GM12878 (cell line): ENCODE results near the gene F10. TPM values are rescaled to one million over a fixed set of nuclear protein-coding genes. Genes with fewer than 3 reads are reported as not detected.

Source experiments
- ATAC-seq: fragments of 200-7000 bp; cut with Tn5 transposase; 3 replicates; pipeline ENCODE4 v1.9.1; 2020; ENCODE audit warnings: mild to moderate bottlenecking, moderate library complexity
- BruUV-seq: library from RNA; stranded (reverse); fragments of 400-500 nt; replicated peaks from 2 replicates; lab custom pipeline; 2021; lab: Mats Ljungman, UMichigan
- CTCF ChIA-PET: fragments of 300-600 bp; sonication (Branson Sonifier 250); formaldehyde crosslinking; extraction: SDS; loops from one replicate; lab custom pipeline; 2021; ENCODE audit warnings: inconsistent platforms; lab: Yijun Ruan, JAX
- POLR2A ChIA-PET: fragments of 350-600 bp; formaldehyde crosslinking; extraction: SDS; loops from one replicate; lab custom pipeline; 2021; ENCODE audit warnings: inconsistent platforms; lab: Charles Lee
- RAD21 ChIA-PET: fragments of 300-600 bp; sonication (Branson Sonifier 250); formaldehyde crosslinking; loops from one replicate; lab custom pipeline; 2023; ENCODE audit warnings: antibody characterized with exemption; ENCODE audit not compliant: unreplicated experiment; lab: Charles Lee
- SMC1A ChIA-PET: fragments of 300-600 bp; sonication (Branson Sonifier 250); formaldehyde crosslinking; loops from one replicate; lab custom pipeline; 2023; ENCODE audit not compliant: unreplicated experiment, uncharacterized antibody; lab: Charles Lee
- DNase-seq: peaks from one replicate; pipeline ENCODE4 v3.0.0-alpha.2; 2011; ENCODE audit warnings: low read depth, low spot score
- FAIRE-seq: peaks from 3 replicates; lab custom pipeline; 2011; peaks lifted over from hg19 to GRCh38; lab: Jason Lieb, UNC
- H2AFZ ChIP-seq: 2 replicates; pipeline ENCODE4 v1.6.0; 2011; ENCODE audit warnings: low read depth, low read length, control low read depth; ENCODE audit not compliant: control insufficient read depth
- H3K27ac ChIP-seq: 2 replicates; pipeline ENCODE4 v1.5.1; 2011; ENCODE audit warnings: control low read depth; ENCODE audit not compliant: control insufficient read depth, insufficient read depth
- H3K27me3 ChIP-seq, 2 experiments: replicated peaks in 1 of 2; 2 replicates each; pipeline versions ENCODE4 v1.6.0 to v1.6.1; 2011; ENCODE audit warnings: low read length in 1 of 2; ENCODE audit not compliant: control insufficient read depth in 2 of 2, insufficient read depth in 2 of 2
- H3K36me3 ChIP-seq, 2 experiments: 2 replicates each; pipeline ENCODE4 v1.5.1; 2011; ENCODE audit warnings: low read length in 1 of 2; ENCODE audit not compliant: control insufficient read depth in 2 of 2, insufficient read depth in 2 of 2
- H3K4me1 ChIP-seq: 2 replicates; pipeline ENCODE4 v1.6.1; 2011; ENCODE audit warnings: mild to moderate bottlenecking, low read length, moderate library complexity, mixed read lengths; ENCODE audit not compliant: control insufficient read depth, insufficient read depth
- H3K4me2 ChIP-seq: 2 replicates; pipeline ENCODE4 v1.6.0; 2011; ENCODE audit warnings: control low read depth; ENCODE audit not compliant: control insufficient read depth, insufficient read depth
- H3K4me3 ChIP-seq: fragments of 200-600 bp; sonication (generic); 2 replicates; pipeline ENCODE4 v1.5.1; 2016
- H3K79me2 ChIP-seq: 2 replicates; pipeline ENCODE4 v1.6.0; 2011; ENCODE audit warnings: low read length; ENCODE audit not compliant: control insufficient read depth, insufficient read depth
- H3K9ac ChIP-seq: 2 replicates; pipeline ENCODE4 v1.8.0; 2011; ENCODE audit warnings: low read length, control low read depth, mixed read lengths; ENCODE audit not compliant: control insufficient read depth, insufficient read depth
- H3K9me3 ChIP-seq: replicated peaks from 3 replicates; pipeline ENCODE4 v1.5.1; 2011; ENCODE audit warnings: mild to moderate bottlenecking, low read length; ENCODE audit not compliant: control insufficient read depth, insufficient read depth
- H4K20me1 ChIP-seq: 2 replicates; pipeline ENCODE4 v1.6.0; 2011; ENCODE audit not compliant: control insufficient read depth, insufficient read depth
- ATF7 ChIP-seq: fragments of 450-650 bp; IDR thresholded peaks from 2 replicates; pipeline ENCODE4 v1.6.1; 2016; ENCODE audit warnings: low read depth, mild to moderate bottlenecking
- HCFC1 ChIP-seq: fragments of 150-350 bp; IDR thresholded peaks from 2 replicates; pipeline ENCODE4 v1.6.1; 2014; ENCODE audit warnings: low read length
- HDAC6 ChIP-seq: fragments of 200-600 bp; sonication (generic); IDR thresholded peaks from one replicate; pipeline ENCODE4 v1.8.0; 2017; ENCODE audit warnings: antibody characterized with exemption; ENCODE audit not compliant: unreplicated experiment
- MEF2A ChIP-seq: IDR thresholded peaks from 2 replicates; pipeline ENCODE4 v1.6.1; 2011; ENCODE audit warnings: low read depth, mild to moderate bottlenecking, low read length, moderate library complexity; ENCODE audit not compliant: insufficient read depth
- MEF2B ChIP-seq: fragments of 450-650 bp; IDR thresholded peaks from 2 replicates; pipeline ENCODE4 v1.6.1; 2018; ENCODE audit warnings: mild to moderate bottlenecking, moderate library complexity; ENCODE audit not compliant: partially characterized antibody, poor library complexity, severe bottlenecking
- MTA2 ChIP-seq: fragments of 450-650 bp; IDR thresholded peaks from 2 replicates; pipeline ENCODE4 v1.6.1; 2016; ENCODE audit warnings: low read depth, mild to moderate bottlenecking, moderate library complexity
- POLR2AphosphoS2 ChIP-seq: IDR thresholded peaks from 2 replicates; pipeline ENCODE4 v1.6.1; 2011; ENCODE audit warnings: low read depth, mild to moderate bottlenecking, low read length, improper control_type of control experiment, moderate library complexity
- POLR2AphosphoS5 ChIP-seq: IDR thresholded peaks from 2 replicates; pipeline ENCODE4 v1.6.1; 2011; ENCODE audit warnings: mild to moderate bottlenecking, low read length, inconsistent platforms
- RFX5 ChIP-seq: IDR thresholded peaks from 2 replicates; pipeline ENCODE4 v1.6.1; 2011; ENCODE audit warnings: low read depth, low read length, improper control_type of control experiment
- SIN3A ChIP-seq: IDR thresholded peaks from 2 replicates; pipeline ENCODE4 v1.6.1; 2012; ENCODE audit warnings: low read depth, low read length, improper control_type of control experiment
- SMAD1 ChIP-seq: fragments of 450-650 bp; IDR thresholded peaks from 2 replicates; pipeline ENCODE4 v1.6.1; 2018; ENCODE audit warnings: mild to moderate bottlenecking, low read depth; ENCODE audit not compliant: partially characterized antibody
- SPI1 ChIP-seq: IDR thresholded peaks from 2 replicates; pipeline ENCODE4 v1.6.1; 2011; ENCODE audit warnings: low read depth, mild to moderate bottlenecking, low read length, moderate library complexity, borderline replicate concordance; ENCODE audit not compliant: insufficient read depth
- SREBF2 ChIP-seq: IDR thresholded peaks from 2 replicates; pipeline ENCODE4 v1.6.1; 2012; ENCODE audit warnings: mild to moderate bottlenecking, low read length
- TBL1XR1 ChIP-seq: IDR thresholded peaks from 2 replicates; pipeline ENCODE4 v1.6.1; 2012; ENCODE audit warnings: low read depth, low read length, improper control_type of control experiment
- TCF3 ChIP-seq: IDR thresholded peaks from 2 replicates; pipeline ENCODE4 v1.6.1; 2012; ENCODE audit warnings: low read depth, mild to moderate bottlenecking, low read length, borderline replicate concordance; ENCODE audit not compliant: insufficient read depth
- YY1 ChIP-seq: IDR thresholded peaks from 2 replicates; pipeline ENCODE4 v1.6.1; 2011; ENCODE audit warnings: low read depth, mild to moderate bottlenecking, low read length
- ZNF217 ChIP-seq: fragments of 450-650 bp; IDR thresholded peaks from 2 replicates; pipeline ENCODE4 v1.6.1; 2017; ENCODE audit warnings: antibody characterized with exemption, mild to moderate bottlenecking
- WGBS: methylation state at CpG from one replicate; pipeline ENCODE4 v1.1.6; 2016; ENCODE audit warnings: low lambda C conversion rate; ENCODE audit not compliant: insufficient replicate concordance, insufficient coverage; ENCODE audit errors: missing lambda C conversion rate; 5-methylcytosine and 5-hydroxymethylcytosine counted together
- in situ Hi-C: fragments of 300-500 bp; cut with MboI; formaldehyde crosslinking; loops from 9 replicates; pipeline ENCODE4 v1.14.3; 2018; ENCODE audit warnings: mixed read lengths
- intact Hi-C: fragments of 100-400 bp; cut with micrococcal nuclease; formaldehyde crosslinking; loops from one replicate; pipeline ENCODE4 v1.14.2; 2022; ENCODE audit not compliant: unreplicated experiment
- polyA plus RNA-seq, 11 experiments: library from polyadenylated mRNA; depleted of rRNA in 4 of 11; unstranded in 6 of 11; stranded (reverse) in 5 of 11; fragments of >200 nt; fragmentation: Nextera tagmentation in 4 of 11; fragmentation: Illumina TruSeq in 1 of 11; extraction: Ambion mirVana in 4 of 11; extraction: Trizol in 1 of 11; gene quantifications; 1 replicate in 1 of 11; 2 replicates in 10 of 11; pipeline versions ENCODE4 v1.2.1 to v1.2.3, GENCODE V29; 2011 to 2016; ENCODE audit warnings: inconsistent platforms in 2 of 11, missing spikeins in 2 of 11, low read depth in 1 of 11
- total RNA-seq, 4 experiments: library from RNA; depleted of rRNA in 3 of 4; stranded (reverse); fragments of >200 nt in 3 of 4; fragmentation: Illumina TruSeq in 1 of 4; extraction: Trizol in 1 of 4; gene quantifications; 2 replicates each; pipeline versions ENCODE4 v1.2.1 to v1.2.3, GENCODE V29; 2013 to 2021
- TF ChIP-seq, protein P1 (sequence below): fragments of 450-650 bp; conservative IDR thresholded peaks from 2 replicates; pipeline ENCODE4 v1.6.1; 2017; ENCODE audit warnings: mild to moderate bottlenecking, moderate library complexity
- TF ChIP-seq, protein P2 (sequence below): fragments of 450-650 bp; formaldehyde crosslinking; IDR thresholded peaks from 2 replicates; pipeline ENCODE4 v1.4.0; 2022; ENCODE audit warnings: mild to moderate bottlenecking, moderate library complexity
- TF ChIP-seq, protein P3 (sequence below): IDR thresholded peaks from 2 replicates; pipeline ENCODE4 v1.6.1; 2011; ENCODE audit warnings: low read depth, low read length, improper control_type of control experiment, borderline replicate concordance

Gene F10
- total and polyA plus RNA-seq, 10 of the 15 experiments (the other 5 are each of a cell fraction or from before 2014, with no cell fraction given), result not detected

DNA sequence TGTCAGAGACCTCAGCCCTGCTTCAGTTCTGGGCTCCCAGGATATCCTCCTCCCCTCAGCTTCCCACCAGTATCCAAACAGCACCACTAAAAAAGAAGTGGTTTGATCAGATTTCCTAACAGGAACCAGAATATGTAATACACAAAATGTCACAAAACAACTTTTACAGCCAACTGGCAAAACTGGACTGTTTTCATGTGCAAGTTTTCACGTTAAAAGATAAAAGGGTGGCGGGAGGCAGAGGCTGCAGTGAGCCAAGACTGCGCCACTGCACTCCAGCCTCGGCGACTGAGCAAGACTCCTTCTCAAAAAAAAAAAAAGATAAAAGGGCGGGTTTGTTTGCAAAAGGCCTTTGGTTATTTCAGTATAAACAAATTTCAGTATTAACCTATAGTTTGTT lies 72.8 kb downstream of the F10 start:
- TF ChIP-seq HCFC1 (no peak), SPI1 (no peak), TBL1XR1 (no peak), RFX5 (no peak), TCF3 (no peak), SIN3A (no peak), HDAC6 (no peak), POLR2AphosphoS2 (no peak), POLR2AphosphoS5 (no peak), MEF2A (no peak), ZNF217 (no peak), SREBF2 (no peak), SMAD1 (no peak), MEF2B (no peak), YY1 (no peak), MTA2 (no peak), ATF7 (no peak)
- TF ChIP-seq, protein P1, sequence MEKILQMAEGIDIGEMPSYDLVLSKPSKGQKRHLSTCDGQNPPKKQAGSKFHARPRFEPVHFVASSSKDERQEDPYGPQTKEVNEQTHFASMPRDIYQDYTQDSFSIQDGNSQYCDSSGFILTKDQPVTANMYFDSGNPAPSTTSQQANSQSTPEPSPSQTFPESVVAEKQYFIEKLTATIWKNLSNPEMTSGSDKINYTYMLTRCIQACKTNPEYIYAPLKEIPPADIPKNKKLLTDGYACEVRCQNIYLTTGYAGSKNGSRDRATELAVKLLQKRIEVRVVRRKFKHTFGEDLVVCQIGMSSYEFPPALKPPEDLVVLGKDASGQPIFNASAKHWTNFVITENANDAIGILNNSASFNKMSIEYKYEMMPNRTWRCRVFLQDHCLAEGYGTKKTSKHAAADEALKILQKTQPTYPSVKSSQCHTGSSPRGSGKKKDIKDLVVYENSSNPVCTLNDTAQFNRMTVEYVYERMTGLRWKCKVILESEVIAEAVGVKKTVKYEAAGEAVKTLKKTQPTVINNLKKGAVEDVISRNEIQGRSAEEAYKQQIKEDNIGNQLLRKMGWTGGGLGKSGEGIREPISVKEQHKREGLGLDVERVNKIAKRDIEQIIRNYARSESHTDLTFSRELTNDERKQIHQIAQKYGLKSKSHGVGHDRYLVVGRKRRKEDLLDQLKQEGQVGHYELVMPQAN, result no peak
- TF ChIP-seq, protein P2, sequence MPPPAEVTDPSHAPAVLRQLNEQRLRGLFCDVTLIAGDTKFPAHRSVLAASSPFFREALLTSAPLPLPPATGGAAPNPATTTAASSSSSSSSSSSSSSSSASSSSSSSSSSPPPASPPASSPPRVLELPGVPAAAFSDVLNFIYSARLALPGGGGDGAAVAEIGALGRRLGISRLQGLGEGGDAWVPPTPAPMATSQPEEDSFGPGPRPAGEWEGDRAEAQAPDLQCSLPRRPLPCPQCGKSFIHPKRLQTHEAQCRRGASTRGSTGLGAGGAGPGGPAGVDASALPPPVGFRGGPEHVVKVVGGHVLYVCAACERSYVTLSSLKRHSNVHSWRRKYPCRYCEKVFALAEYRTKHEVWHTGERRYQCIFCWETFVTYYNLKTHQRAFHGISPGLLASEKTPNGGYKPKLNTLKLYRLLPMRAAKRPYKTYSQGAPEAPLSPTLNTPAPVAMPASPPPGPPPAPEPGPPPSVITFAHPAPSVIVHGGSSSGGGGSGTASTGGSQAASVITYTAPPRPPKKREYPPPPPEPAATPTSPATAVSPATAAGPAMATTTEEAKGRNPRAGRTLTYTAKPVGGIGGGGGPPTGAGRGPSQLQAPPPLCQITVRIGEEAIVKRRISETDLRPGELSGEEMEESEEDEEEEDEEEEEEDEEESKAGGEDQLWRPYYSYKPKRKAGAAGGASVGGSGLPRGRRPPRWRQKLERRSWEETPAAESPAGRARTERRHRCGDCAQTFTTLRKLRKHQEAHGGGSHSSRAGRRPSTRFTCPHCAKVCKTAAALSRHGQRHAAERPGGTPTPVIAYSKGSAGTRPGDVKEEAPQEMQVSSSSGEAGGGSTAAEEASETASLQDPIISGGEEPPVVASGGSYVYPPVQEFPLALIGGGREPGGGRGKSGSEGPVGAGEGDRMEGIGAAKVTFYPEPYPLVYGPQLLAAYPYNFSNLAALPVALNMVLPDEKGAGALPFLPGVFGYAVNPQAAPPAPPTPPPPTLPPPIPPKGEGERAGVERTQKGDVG (CRISPR knock-in tag), result no peak
- TF ChIP-seq, protein P3, sequence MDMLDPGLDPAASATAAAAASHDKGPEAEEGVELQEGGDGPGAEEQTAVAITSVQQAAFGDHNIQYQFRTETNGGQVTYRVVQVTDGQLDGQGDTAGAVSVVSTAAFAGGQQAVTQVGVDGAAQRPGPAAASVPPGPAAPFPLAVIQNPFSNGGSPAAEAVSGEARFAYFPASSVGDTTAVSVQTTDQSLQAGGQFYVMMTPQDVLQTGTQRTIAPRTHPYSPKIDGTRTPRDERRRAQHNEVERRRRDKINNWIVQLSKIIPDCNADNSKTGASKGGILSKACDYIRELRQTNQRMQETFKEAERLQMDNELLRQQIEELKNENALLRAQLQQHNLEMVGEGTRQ, result no peak
- H3K36me3 ChIP-seq, result peaks cover 9 to 18% of the 10 kb centered on the region in 2 experiments
- H3K4me3 ChIP-seq, result no peak overlapping the region
- CTCF ChIA-PET, result no interaction called here
- no peak overlapping the region for H3K9ac ChIP-seq
- no peaks in the 10 kb centered on the region; the same call in 1 of the 2 replicates for H3K79me2 ChIP-seq
- no peaks in the 10 kb centered on the region for H3K27me3 ChIP-seq
- WGBS, result 97% methylated on average over 6 of the region's 6 CpGs
- POLR2A ChIA-PET, result no interaction called here
- RAD21 ChIA-PET, result no interaction called here
- H4K20me1 ChIP-seq, result no peaks in the 10 kb centered on the region
- SMC1A ChIA-PET, result no interaction called here
- in situ Hi-C loops (no loop called here), intact Hi-C loops (no loop called here)
- BruUV-seq, result no TSS peak
- FAIRE-seq (no peak), ATAC-seq (no peak), DNase-seq (no peak)
- H3K27ac ChIP-seq, result no peak overlapping the region
- H2AFZ ChIP-seq, result no peak overlapping the region
- H3K4me1 ChIP-seq, result no peaks in the 10 kb centered on the region
- no peaks in the 10 kb centered on the region for H3K9me3 ChIP-seq
- H3K4me2 ChIP-seq, result no peak overlapping the region
